ENCODE data around the gene RRP1.

RRP1 gene

DNA sequence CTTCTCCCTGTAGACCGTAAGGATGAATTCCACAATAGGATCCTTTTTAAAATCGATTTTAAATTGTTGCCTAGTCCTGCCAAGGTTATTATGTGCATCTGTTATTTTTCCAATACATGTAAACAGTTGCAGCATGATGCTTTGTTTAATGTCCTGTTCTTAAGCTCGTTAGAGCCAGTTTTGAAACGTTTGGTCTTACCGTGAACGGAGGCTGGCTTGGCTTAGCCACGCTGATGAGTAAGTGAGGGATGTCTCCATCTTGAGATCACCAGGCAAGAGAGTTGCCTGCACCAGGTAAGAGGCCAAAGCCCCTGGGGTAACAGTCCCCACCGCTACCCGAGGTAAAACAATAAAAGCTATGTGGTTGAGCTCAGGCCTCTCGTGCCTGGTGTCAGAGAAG lies 30.6 kb upstream of the RRP1 start:
- DNase-seq: no peak

DNA sequence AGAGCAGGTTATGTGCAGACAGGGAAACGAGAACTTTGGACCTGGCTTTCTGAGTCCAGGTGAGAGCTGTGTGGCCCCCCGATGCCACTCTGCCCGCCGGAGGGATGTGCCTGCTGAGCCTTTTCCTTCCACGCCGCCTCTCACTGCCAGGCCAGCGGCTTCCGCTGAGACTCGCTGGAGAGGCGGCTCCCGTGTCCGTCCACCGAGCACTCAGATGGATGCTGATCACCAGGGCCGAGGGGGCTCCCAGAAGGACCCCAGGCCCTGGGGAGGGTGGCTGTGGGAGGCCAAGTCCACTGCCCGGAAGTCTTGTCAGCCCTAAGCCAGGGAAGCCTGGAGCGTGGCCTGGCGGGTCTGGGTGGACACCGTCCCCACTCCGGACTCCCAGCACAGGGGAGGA lies 29.7 kb upstream of the RRP1 start:
- DNase-seq: no peak

DNA sequence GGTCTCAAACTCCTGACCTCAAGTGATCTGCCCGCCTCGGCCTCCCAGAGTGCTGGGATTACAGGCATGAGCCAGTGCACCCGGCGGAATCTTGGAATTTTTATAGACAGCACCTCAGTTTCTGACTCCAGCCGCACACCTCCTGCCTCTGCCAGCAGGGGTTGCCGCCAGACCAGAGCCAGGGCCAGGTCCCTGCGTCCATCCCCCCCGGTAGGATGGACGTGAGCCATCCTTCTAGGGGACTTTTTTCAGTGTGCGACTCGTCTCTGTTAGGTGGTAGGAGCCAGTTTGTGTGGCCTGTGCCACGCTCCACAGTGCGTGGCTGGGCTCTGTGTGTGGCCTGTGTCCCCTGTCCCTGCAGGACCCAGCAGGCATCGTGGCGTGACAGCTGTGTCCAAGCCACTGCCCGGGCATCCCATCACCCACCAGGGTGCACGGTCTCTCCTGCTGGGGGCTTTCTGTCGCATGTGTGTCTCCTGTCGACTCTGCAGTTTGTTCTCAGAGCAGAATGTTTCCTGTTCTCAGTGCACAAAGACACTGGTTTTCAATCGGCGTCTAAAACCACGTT lies 28.9 kb upstream of the RRP1 start:
- DNase-seq: no peak

DNA sequence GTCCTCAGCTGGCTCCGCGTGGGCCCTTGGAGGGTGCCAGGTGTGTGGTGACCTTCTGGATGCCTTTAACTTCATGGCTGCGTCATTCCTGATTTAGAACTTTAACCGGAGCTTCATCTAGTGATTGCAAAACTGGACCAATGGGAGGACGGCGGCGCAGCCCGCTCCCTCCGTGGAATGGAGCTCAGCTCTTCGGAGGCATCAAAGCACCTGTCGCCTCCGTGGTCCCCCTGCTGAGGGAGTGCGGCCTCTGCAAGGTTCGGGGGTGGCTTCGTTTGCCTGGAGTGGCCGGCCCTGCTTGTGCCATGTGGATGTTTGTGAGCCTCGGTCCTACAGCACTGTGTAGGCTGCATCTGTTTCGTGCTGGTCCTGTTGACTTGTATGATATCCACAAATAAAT lies 27.5 kb upstream of the RRP1 start:
- no peak for DNase-seq

DNA sequence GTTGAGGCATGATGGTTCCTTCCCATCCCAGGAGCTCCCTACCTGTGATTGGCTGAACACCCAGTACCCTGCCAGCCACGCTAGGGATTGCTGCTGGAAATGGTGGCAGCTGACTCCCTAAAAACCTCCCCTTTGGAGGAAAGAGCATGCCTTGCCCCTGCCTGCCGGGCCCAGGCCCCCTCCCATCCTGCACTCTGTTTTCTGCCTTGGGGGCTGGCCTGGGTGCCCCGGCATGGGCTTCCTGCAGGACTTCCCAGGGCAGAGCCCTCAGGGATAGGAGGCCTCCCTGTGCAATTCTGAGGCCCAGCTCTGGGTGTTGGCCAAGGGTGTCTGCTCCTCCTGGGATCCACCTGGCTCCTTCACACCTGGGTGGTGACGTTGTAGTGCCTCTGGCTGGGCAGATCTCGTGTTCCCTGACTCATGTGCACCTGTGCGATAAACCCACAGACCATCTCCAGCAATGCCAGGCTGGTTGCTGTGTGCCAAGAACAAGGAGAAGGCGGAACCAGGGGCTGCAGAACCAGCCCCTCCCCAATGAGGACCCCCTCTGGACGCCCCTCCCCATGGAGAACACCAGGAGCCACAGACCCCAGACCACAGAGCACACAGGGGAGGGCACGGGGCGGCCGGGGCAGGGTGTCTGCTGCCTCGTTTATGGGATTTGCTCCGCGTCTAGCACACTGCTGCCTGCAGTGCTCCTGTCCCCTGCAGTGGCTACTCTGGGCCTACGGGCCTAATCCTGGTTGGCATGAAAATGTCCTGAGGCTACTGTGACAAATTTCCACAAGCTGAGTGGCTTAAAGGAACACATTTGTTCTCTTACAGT lies 26.9 kb upstream of the RRP1 start:
- no peak for DNase-seq

DNA sequence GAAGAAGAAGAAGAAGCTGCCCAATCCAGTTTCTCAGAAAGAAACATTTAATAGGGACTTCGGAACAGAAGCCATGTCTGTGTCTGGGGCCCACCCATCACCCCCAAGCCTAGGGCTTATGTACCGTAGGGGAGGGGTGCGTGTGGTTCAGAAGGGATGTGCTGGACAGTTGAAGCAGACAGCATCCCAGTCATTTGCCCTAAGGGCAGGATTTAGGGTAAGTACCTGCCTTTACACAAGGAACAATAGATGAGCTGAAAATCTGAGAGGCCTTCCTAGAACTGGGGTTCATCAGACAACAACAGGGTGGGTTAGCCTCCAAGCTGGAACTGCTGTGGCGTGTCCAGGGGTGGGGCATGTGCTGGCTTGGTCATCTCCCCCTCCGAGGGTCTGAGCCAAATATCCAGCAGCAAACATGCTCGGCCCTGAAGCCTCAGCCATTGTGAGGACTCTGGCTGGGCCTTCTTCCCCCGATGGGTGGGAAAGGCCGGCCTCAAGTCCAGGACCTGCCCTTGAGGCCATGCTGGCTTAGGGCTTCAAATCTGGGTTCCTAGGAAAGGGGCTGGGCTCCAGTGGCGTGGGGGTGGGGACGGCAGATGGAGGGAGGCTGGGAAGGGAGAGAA lies 25.4 kb upstream of the RRP1 start:
- DNase-seq: no peak

DNA sequence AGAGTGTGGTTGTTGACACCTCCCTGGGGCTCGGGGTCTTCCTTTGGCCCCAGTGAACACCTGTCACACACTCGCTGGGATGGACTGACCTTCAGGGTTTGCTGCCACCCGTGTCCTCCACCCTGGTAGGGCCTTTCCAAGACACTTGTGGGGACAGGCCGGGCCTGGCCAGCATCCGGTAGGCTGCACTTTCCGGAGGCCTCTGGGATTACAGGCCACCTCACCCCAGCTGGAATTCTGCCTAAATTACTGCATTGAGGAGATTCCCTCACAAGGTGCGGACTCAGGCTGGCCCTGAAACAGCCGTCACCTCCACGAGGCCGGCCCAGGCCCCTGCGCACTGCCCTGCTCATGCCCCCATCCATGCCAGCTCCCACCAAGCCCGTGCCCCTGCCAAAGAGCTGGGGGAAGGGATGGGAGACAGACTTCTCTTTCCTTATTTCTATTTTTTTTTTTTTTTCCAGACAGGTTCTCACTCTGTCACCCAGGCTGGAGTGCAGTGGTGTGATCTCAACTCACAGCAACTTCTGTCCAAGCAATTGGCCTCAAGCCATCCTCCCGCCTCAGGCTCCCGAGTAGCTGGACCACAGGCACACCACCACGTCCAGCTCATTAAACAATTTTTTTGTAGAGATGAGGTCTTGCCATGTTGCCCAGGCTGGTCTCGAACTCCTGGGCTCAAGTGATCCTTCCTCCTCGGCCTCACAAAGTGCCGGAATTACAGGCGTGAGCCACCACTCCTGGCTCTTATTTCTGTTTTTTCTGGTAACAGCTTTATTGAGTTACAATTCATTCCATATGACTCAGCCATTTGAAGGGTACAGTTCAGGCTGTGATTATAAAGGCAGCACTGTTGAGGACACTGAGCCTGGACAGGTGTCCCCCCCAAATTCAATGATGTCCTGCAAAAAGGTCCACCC lies 24.5 kb upstream of the RRP1 start:
- DNase-seq: no peak

DNA sequence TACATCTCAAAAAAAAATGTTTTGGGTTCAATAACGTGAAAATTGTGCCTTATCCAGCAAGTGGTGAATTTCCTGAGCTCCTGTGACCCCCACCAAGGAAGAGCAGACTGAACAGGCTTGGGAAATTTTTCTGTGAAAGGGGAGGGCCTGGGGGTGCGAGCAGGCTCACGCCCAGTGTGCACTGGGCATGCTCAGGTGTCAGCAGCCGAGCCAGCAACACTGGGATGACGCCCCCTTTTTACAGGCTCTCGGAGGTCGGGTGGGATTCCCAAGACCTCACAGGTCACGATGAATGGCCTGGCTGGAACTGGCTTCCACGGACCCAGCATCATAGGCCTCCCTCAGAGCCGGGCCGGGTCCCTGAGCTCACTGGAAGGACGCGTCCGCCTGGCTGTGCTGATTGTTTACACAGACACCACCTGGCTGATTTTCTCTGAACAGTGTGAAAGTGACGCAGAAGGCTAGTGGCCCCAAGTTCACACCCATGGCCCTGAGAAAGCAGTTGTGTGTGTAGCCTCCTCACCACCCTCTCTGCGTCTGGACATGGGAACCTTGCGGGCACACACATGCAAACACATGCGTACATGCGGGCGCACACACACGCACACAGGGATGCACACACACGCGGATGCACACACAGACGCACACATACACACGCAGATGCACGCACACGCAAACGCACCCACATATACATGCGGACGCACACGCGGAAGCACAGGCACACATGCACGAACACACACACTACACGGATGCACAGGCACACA lies 22.5 kb upstream of the RRP1 start:
- DNase-seq: peak; percentile 56

DNA sequence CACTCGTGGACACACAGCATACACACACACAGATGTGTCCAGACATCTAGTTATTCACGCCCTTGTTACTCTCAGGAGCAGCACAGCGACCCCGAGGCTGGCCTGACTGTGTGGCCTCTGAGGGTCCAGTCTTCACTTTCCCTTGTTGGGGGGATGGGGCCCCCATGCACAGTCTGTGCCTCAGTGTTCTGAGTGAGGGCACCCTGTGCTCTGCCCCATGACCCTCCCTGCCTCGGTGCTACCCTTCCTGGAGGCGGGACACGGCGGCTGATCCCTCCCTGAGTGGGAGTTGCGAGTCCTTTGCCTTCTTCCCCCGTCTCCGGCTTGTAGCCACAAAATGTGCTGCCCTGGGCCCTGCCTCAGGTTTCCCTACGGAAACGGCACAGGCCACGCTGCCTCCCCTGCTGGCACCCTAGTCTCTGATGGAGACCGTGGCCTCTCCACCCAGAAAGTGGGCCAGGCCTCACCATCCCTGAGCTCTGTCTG lies 21.8 kb upstream of the RRP1 start:
- no peak for DNase-seq

DNA sequence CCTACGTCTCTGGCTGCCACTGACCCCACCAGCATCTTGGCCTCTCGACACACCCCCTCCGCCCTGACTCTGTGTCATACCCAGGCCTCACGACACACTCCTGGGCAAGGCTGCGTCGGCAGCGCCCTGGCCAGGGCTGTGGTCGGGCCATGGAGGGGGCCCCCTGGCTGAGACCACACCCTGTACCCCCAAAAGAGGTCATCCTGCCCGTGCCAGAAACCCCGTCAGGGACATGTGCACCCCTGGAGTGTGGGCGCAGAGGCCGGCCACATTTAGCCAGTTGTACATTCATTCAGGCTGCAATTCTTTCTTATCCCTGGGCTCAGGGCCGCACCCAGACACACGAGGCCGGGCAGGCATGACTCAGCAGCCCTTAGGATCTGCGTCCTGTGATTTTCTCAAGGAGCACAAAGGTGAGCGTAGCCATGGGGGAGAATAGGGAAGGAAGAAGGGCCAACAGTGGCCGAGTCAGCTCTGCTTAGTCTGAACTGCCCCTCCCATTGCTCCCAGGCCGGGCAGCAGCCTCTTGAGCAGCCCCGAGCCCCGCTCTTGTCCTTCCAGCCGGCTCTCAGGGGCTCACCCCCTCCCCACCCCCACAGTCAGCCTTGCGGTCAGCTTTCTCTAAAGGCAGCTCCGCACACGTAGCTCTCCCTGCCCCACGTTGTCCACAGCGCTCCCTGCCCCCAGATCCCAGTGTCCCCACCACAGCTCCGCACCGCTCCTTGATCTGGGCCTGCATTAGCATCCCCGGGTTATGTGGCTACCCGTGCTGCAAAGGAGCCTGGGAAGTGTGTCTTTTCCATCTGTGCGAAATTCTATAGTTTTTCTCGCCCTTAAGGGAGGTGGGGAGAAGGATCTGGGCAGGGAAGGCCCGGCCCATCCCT lies 21.2 kb upstream of the RRP1 start:
- DNase-seq: no peak

DNA sequence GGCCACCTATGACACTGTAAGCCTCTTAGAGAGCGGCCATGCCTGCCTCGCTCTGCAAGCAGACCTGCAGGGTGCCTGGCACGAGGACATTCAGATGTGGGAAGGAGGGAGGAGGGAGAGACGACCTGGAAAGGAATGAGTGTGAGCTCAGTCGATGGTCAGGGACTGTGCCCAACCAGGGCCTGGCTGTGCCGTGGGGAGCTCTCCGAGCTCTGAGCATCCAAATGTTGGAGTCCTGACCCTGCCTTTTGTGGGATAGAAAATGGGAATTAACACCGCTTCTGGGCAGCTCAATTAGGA lies 20.6 kb upstream of the RRP1 start:
- DNase-seq: no peak

DNA sequence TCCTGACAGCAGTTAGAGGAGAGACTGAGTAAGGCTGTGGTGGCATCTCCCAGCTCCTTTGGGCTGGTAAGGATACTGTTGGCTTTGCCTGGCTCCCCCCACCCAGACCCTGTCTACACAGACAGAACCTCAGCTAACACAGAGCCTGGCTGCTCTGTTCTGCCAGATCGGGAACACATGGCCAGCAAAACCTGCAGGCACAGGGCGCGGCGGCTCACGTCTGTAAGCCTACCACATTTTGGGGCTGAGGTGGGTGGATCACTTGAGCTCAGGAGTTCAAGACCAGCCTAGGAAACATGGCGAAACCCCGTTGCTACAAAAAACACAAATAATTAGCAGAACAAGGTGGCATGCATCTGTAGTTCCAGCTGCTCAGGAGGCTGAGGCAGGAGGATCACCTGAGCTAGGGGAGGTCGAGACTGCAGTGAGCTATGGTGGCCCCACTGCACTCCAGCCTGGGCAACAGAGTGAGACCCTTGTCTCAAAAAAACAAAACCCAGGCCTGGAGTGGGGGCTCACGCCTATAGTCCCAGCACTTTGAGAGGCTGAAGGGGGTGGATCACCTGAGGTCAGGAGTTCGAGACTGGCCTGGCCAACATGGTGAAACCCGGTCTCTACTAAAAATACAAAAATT lies 19.9 kb upstream of the RRP1 start:
- no peak for DNase-seq

DNA sequence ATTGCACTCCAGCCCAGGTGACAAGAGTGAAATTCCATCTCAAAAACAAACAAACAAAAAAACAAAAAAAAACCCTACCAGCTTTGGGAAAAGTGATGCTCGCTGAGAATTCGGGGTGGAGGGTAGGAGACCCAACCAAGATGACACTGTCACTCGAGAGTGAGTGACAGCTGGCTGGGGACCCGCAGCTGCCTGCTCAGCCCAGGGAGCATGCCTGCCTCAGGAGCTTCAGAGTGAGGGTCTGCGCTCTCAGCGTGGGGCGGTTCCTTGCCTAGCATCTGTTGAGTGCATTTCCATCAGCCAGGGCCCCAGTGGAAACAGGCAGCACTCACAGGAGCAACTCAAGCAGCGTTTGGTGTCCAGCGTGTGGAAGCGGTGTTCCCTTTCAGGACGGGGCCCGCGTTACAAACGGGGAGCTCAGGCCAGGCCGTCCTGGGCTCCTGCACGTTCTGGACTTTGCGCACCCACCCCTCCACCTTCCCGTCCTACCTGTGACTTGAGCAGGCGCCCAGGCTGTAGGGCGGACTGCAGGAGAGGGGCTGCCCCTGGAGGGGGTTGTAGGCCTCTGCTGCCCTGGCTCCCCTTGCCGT lies 19.2 kb upstream of the RRP1 start:
- no peak for DNase-seq

DNA sequence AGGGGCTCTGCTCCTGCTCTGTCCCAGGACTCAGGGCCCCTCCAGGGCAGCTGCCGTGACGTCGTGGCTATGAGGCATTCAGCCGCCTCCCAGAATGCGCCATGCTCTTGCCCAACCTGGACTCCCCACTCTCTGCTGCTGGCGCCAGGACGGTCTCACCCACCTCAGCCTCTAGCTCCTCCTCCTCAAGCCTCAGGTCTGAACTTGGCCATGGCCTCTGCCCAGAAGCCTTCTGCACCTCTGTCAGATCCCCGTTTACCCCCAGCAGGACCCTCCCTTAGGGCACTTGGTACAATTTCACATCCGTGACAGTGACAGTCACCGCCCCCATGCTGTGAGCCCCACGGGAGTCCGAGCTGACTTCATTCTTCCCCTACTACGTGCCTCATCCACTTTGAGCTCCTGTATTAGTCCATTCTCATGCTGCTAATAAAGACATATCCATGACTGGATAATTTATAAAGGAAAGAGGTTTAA lies 18.1 kb upstream of the RRP1 start:
- DNase-seq: no peak

DNA sequence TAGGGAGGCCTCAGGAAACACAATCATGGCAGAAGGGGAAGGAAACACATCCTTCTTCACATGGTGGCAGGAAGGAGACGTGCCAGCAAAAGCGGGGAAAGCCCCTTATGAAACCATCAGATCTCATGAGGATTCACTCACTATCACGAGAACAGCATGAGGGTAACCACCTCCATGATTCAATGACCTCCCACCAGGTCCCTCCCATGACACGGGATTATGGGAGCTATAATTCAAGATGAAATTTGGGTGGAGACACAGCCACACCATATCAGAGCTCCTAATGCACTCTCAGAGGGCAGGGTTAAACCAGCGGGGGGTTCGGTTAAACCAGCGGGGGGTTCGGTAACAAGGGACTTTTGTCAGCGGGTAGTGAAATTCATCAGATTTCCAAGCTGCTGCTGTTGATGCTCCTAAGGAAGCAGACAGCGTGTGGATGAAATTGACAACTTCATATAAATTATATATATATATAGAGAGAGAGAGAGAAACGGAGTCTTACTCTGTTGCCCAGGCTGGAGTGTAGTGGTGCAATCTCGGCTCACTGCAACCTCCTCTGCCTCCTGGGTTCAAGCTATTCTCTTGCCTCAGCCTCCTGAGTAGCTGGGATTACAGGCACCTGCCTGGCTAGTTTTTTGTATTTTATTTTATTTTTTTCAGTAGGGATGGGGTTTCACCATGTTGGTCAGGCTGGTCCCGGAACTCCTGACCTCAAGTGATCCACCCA lies 17.5 kb upstream of the RRP1 start:
- DNase-seq: no peak

DNA sequence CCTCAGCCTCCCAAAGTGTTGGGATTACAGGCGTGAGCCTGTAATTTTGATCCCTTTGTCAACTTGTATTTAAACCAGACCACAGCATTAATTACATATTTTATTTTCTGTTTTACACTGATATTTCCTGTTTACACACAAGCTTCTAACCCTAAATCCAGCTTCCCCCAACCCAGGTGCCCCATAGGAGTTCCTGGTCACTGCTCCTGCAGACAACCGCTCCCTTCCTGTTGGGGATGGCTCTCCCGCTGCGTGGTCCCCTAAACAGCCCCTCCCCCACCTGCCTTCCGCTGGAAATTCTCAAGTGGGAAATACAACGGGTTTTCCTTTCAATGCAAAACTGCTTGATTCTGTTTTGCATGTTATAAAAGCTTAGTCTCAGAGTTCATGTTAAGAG lies 17.0 kb upstream of the RRP1 start:
- no peak for DNase-seq

DNA sequence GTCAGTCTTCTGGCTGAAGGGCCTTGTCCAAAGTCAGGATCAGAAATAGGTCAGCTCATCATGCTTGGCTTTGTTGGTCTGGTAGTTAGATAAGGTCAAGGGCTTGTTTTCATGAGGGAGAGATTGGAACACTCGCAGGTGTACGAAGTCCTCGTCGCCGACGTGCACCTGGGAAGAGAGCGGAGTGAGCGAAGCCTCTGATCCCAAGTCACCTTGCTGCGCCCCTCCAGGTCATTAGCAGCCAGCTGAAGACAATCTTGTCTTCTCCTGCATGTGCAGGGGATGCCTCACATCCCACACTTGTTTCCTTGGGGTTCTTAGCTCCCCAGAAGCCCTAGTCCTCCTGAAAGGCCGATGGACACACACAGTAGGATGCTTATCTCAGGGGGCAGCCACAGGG lies 15.2 kb upstream of the RRP1 start:
- no peak for DNase-seq

DNA sequence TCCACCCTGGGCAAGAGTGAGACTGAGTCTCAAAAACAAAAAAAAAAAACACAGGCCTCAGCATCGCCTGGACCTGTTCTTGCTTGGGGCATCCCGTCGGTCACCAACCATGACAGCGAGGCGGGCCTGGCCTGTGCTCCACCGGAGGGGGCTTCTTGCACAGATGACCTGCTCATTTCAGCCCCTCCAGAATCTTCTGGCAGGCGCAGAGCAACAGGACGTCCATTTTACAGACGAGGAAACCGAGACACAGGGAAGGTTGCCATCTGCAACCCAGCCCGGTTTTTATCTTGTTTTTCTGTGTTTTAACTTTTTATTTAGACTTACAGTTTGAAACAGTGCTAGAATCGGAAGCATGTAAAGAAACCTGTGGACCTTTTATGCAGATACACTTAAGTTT lies 14.2 kb upstream of the RRP1 start:
- no peak for DNase-seq

DNA sequence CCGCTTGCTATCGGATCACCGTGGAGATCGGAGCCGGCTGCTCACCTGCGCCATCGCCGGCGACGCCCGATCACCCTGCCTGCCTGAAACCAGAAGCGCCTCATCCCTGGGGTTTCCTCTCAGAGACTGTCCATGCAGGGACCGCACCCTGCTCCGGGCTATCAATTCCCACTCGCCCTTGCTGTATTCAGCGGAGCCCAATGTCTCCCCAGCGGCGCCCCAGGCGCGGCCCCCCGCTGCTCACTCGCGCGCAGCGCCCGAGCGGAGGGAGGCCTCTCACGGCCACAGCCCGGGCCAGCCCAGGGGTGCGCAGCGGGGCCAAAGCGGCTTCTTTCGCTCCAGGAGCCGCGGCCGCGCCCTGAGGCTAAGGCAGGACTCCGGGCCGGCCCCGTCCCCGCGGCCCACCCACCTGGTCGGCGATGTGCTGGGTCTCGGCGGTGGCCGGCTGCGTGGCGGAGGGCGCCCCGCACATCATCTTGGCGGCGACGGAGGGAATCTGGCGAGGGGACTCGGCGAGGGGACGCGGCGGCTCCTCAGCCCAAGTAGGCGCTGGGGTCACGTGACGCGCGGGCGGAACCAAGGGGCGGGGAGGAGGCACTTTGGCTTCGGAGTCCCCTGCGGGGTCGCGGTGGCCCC lies 13.5 kb upstream of the RRP1 start, which contains the start of gene CSTB:
TSS of gene CSTB (minus strand) at position 514 of the 636 bp plus-strand sequence. CDS start at position 475, 39 bp downstream.
- peak; percentile 73 for DNase-seq

All from NCI-H510A treated with DMSO at 0.1 percent for 48 hours (cell line).